Jurkat, Clone E6-1 (cell line): ENCODE results near the gene NDUFS6.
"Not testable (repeated sequence)": the region's sequence is repeated elsewhere in the genome, so short reads cannot be mapped to it uniquely, and the experiment has no call there.

ENCODE experiments used
- DNase-seq: peaks from one replicate; pipeline ENCODE4 v3.0.0-alpha.2; 2011; ENCODE audit warnings: low read depth, low spot score
- H3K4me3 ChIP-seq: 2 replicates; pipeline ENCODE4 v1.5.1; 2011; ENCODE audit warnings: mild to moderate bottlenecking, low read length, control low read depth, moderate library complexity

NDUFS6 gene

DNA sequence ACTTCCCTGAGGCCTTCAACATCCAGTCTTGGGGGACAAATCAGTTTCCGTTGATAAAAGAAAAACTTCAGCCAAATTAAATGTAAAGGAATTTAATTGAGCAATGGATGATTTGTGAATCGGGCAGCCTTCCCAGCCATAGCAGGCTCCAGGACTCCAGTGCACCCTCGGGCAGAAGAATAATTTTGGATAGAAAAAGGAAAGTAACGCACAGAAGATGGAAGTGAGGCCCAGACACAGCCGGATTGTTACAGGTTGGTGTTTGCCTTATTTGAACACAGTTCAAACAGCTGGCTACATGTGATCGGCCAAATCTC is 20.6 kb upstream of the NDUFS6 start:
- no peak for DNase-seq
- no peak overlapping the region for H3K4me3 ChIP-seq

DNA sequence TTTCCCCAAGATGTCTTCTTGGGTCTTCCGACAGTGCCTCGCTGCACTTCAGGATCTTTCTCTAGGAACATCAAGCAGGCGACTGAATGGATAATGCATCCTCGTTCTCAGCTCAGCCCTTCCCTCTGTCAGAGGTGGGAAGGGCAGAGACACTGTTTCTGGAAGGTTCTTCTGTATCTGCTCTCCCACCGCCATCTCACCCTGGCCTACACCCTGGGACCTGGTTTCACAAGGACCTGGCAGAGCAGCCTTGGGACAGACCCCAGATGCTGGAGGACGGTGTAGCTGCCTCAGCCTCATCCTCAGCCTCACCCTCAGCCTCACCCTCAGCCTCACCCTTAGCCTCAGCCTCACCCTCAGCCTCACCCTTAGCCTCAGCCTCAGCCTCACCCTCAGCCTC is 20.1 kb upstream of the NDUFS6 start:
- no peak overlapping the region for H3K4me3 ChIP-seq
- no peak for DNase-seq

DNA sequence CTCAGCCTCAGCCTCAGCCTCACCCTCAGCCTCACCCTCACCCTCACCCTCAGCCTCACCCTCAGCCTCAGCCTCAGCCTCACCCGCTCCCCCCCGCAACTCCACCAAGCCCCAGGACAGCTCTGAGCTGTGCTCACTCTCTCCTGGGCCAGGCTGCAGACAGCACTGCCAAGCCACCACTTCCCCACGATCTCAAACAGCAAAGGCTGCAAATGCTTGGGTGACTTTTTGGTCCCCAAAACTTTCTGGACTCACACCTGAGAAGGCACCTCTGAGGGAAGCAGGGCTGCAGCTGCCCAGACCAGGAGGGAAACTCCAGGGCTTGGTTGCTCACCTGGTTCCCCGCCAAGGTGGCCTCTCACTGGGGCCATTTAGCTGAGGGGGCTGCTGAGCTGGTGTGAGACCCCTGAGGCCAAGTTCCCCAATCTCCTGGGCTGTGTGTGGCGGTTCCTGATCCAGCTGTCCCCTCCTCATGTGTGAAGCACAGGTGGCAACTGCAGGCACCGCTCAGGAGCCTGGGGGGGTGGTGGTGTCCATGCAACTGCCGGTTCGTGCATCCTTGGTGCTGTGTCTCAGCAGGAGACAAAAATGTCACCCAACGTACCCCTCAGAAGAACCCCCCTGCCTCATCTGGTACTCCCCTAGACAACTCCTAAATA is 19.4 kb upstream of the NDUFS6 start:
- DNase-seq: no peak
- no peak overlapping the region for H3K4me3 ChIP-seq

DNA sequence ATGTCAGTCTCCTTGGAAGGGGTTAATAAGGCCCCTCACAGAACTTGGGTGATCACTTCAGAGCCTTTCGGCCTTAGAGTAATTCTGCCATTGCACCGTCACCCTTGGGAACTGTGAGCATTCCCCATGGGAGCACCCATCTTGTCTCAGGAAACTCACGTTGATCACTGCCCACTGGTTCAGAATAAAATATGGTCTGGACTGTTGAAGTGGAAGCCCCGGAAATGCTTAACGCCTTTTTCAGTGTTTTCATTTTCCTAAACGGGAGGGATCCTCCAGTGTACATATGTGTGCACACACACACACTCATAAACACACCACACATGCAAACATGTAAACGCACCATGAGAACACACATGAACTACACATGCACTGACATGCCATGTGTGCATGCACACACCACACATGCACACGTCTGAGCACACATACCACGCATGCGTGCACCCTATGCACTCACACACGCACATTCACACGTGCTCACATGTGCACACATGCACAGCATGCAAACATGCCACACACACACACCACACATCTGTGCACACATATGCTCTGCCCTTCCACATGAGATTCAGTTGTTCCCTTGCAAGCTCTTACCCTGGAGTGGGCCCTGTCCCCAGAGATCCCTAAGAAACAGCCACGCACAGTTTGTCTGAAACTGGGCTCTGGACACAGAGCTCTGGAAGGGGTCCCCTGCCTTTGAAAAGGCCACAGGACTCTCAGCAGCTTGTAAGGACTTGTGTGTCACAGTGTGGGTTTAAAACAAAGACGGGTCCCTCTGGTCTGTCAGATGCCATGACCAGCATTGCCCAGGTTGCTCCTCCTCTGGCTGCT is 18.6 kb upstream of the NDUFS6 start:
- H3K4me3 ChIP-seq: no peak overlapping the region
- no peak for DNase-seq

DNA sequence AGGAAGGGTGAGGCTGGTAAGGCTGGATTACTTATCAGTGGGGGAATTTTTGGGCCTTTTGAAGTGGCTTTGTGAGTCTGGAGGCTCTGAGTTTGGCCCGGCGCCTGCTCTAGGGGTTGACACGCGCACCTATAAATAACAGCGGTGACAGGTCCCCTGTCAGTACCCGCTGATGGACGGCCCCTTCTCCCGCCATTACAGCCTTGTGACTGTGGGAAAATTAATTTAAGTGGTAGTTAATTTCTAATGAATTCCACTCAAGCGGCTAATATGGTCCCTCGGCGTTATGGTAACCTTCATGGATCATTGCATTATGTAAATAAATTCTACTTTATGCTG is 18.0 kb upstream of the NDUFS6 start:
- no peak overlapping the region for H3K4me3 ChIP-seq
- no peak for DNase-seq

DNA sequence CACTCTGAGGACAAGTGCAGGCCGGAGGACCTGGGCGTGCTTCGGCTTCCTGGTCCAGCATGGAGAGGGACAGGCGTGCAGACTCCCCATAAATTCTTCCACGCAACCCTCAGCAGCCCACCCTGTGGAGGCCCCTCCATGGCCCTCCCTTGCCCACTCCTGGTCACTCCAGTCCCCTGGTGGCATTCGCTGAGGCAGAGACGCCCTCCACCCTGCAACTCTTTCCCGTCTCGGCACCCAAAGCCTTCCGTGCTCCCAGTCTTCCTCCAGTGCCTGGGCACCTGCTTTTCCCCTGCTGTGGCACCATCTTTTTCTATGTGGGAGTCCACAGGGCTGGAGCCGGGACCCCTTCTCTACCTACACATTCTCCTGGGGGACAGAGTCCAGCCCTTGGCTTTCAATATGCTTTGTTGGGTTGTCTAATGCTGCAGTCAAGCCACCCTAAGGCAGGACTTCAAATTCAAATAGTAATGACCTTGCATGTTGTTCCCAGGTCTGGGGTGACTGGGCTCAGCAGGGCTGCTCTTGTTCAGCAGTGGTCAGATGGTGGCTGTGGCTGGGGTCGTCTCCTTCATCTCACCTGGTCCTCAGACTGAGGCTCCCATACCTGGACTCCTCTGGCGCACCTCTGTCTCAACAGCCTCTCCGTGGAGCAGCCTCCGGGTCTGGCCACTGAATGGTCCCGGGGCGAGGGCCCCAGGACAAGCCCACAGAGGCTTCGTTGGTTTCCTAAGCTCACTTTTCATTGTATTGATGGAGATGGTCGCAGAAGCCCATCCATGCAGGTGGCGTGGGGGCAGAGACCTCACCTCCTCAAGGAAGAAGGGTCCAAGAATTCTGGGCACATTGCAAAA is 16.8 kb upstream of the NDUFS6 start:
- DNase-seq: no peak
- no peak overlapping the region for H3K4me3 ChIP-seq

DNA sequence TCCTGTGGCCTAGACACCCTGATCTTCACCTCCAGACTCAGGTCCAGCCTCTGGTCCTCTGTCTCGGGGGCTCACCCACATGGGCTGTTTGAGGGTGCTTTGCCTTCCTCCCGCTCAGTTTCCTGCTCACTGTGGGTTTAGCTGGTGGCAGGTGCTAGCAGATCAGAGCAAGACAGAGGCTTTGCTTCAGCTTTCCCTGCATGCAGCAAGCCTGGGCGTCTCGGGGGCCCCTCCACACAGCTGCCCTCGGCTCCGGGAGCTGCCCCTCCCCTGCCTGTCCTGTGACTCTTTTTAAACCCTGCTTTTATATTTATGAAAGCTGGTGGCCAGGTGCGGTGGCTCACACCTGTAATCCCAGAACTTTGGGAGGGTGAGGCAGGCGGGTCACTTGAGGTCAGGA is 16.1 kb upstream of the NDUFS6 start:
- DNase-seq: peak; percentile 62
- H3K4me3 ChIP-seq: no peak overlapping the region

DNA sequence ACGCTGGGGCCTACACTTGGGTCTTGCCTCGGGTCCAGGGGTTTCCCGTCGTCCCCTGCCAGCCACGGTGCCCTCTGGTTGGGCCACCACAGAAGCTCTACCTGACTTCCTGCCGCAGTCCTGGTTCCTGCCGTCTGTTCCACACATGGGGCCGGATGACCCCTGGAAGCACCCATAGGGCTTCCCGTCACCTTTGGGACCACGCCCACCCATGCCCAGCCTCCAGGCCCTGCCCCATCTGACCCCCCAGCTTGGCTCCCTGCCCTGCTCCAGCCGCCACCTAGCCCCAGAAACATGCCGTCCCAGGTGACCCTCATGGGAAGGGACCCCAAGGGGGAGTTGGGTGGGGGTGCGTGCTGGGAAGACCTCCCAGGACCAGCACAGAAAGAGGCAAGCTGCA is 15.2 kb upstream of the NDUFS6 start:
- DNase-seq: no peak
- no peak overlapping the region for H3K4me3 ChIP-seq

DNA sequence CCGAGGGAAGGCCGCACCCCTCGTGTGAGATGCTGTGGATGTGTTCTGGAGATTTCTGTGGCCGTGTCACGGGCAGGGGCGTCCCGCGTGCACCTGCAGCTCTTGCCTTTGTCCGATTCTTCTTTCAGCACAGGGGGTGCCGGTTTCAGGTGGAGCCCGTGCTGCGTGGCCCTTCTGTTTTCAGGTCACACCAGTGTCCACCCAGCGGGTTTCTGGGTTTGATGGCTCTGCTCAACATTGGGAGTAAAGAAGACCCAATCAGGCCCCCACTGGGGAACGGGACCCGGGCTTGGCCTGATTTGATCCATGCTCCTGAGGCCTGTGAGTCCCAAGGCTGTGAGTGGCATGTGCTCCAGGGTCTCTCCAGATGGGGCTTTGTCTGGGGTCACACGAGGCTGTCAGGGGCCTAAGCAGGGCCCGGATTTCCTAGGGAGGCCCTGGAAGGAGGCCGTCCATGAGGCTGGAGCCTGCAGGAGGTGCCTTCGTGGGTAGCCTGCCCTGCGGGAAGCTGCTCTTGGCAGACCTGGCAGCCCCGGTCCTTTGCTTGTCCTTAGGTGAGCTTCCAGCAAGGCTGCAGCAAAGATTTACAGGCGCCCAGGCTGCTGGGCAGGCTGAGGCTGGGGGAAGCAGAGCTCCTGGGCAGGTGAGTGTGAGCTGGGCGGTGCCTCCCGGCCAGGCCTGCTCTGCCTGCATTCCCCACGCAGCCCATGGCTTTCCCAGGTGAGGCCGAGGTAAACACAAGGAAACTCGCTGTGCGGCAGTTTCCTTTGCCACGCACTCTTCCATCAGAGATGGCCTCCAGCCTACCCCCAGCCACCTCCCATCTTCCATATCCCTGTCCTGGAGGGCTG is 14.4 kb upstream of the NDUFS6 start:
- DNase-seq: no peak

DNA sequence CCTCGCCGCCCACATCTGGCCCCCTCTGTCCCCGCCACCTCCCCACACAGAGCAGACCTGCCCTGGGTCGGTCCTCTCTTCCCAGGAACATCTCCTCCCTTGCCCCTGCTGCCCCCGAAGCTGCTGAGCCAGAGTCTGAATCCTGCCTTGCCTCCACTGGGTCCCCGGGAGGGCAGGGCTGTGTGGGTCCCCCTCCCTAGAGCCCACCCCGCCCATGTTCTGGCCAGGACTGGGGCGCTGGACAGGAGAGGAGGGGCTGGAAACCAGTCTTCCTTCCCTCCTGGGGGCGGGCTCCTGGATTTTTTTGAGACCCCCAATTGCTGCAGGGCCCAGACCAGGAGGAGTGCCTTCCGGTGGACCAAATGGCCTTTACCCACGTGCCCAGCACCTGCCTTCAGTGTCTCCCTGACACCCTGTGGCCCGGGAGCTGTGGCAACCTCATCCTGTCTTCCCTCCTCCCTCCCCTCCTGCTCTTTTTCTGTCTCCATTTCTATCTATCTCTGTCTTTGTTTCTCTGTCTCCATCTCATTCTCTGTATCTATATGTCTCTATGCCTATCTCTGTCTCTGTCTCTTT is 13.6 kb upstream of the NDUFS6 start:
- H3K4me3 ChIP-seq: no peak overlapping the region
- DNase-seq: no peak

More for the DNA sequence above, 14.4 kb upstream of the NDUFS6 start:
- H3K4me3 ChIP-seq: no peak overlapping the region

DNA sequence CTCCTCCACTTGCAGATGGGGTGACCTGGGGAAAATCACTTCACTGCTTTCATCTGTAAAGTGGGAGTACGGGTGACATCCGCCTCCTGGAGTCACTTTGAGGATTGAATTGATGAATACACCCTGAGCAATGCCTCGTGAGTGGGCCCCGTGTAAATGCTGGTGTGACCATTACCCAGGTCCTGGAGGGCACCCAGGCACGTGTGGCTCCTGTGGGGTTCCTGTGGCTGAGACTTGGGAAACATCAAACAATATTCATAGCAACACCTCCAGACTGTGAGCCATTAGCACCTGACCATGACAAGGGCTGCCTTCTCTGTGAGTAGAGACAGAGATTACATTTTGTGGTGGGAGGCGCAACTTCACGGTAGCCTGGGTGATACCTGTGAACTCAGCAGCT is 13.0 kb upstream of the NDUFS6 start:
- no peak overlapping the region for H3K4me3 ChIP-seq
- no peak for DNase-seq

DNA sequence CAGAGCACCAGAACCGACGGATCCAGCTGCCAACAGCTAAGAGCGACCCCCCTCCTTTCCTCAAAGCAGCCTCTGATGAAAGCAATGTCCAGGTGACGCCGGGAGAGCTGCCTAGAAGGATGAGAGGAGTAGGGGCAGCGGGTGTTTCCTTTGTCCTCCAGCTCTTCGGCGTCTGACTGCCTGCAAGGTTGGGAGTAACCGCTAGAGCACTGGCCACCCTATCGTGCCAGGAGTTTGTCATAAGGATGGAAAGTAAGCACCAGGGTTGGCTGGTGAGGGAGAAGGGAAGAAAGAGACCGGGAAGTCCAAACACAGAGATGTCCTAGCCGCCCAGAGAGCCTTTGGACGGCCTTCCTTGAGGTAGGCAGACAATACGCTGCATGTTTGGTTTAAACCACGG is 12.4 kb upstream of the NDUFS6 start:
- H3K4me3 ChIP-seq: no peak overlapping the region
- DNase-seq: no peak

DNA sequence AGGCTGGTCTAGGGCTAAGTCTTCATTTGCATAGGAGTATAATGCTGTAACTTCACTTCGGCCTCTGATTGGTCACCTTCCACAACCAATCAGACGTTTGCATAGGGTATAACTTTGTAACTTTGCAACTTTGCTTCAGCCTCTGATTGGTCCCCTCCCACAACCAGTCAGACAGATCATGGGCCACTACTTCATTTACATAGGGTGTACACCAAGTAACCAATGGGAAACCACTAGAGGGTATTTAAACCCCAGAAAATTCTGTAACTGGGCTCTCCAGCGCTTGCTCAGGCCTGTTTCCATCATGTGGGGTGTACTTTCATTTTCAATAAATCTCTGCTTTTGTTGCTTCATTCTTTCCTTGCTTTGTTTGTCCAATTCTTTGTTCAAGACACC is 11.8 kb upstream of the NDUFS6 start:
- not testable (repeated sequence) for H3K4me3 ChIP-seq, DNase-seq

DNA sequence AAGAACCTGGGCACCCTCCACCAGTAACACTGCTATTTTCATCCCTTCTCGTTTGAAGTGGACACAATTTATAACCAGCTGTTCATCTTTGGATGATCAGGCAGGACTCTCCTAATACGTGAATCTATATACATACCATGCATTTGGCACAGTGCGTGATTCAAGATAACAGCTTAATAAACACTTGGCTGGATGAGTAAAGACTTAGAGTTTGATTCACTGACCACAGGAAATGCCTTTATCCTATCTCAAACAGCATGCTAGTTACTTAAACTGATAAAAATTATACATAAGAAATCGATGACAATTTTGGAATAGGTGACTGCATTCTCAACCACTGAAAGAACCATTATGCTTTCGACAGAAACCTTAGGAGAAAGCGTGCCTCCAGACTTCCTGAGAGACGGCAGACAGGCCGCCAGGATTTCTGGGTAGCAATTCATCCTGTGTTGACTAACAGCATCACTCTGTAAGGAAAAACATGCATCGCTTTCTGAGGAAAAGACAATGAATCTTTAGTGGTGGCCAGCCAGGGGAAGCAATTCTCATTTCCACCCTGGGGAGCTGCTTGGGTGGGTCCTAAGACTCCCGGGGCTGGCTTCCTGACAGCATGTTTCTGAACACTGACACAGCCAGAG is 11.3 kb upstream of the NDUFS6 start:
- no peak overlapping the region for H3K4me3 ChIP-seq
- no peak for DNase-seq

DNA sequence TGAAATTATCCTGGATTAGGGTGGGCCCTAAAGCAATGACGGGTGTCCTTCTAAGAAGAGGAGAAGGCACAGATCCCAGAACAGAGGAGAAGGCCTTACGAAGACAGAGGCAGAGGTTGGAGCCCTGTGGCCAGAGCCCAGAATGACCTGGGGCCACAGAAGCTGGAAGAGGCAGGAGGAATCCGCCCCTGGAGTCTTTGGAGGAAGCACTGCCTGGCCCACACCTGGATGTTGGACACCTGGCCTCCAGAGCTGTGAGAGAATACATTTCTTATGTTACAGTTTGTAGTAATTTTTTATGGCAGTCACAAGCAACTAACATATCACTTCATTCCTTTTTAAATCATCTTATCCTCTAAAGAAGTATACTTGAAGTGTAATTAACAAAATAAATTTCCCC is 10.0 kb upstream of the NDUFS6 start:
- DNase-seq: no peak
- no peak overlapping the region for H3K4me3 ChIP-seq

DNA sequence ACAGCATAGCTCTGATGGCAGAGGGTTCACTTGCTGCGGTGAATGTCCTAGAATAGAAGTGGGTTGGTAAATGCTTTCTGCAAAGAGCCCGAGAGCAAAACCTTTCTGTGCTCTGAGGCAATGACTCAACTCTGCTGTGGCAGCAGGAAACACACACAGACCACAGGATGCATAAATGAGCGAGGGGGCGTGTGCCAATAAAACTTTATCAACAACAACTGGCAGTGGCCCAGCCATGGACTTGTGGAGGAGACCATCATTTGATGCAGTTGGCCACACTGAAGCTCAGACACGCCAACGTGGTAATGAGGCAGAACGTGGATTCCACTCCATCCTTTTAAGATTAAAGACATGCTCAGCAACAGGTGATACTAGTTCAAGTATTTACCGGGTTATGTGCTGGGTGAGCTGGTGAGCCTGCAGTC is 8.4 kb upstream of the NDUFS6 start:
- DNase-seq: peak; percentile 98
- peak overlapping the region; percentile 45 for H3K4me3 ChIP-seq

DNA sequence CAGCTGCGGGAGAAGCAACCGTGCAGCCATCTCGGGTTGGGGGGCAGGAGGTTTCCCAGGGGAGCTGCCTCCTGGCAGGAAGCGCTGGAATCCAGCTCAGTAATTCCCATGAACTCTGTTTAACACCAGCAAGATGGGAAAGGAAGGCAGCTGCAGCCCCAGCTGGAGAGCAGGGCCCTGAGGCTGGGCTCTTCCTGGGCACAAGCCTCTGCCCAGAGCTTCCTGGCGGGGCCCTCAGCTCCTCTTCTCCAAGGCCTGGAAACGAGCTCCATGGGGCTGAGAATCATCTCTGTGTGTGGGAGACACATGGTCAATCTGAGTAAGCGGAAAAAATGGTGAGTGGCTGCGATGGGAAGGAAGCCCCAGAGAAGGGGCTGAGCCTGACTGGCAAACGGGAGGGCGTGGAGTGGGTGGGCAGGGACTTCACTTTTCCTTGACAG is 7.9 kb upstream of the NDUFS6 start:
- peak overlapping the region; percentile 45 for H3K4me3 ChIP-seq
- no peak for DNase-seq
